Measurements from ENCODE around the gene ATG14.
A peak's percentile ranks its signal among the peaks of the same experiment; 100 is the strongest.

The ATG14 gene

DNA sequence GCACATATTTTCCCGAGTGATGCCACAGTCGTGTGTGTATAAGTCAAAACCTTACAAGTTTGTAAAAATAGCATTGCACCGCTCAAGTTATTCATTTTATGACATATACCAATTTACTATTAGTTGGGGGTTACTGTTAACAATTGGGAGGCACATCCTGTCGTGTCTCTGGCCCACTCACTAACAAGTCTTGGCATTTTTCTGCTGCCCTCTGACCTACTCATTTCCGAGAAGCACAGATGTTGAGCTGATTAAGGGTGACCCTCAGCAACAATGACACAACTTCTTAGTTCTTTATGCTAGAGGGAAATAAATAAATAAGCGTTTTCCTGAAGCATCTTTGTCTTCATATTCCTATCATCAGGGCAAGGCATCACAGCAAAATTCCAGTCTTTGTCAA, 6.8 kb upstream of the ATG14 start:
- no peaks in the 10 kb centered on the region for H3K27me3 ChIP-seq (ENCODE audit: insufficient read depth, poor library complexity, severe bottlenecking)
- no peak for DNase-seq (ENCODE audit: low read depth in 1 of 2, low spot score in 1 of 2)
- H3K4me3 ChIP-seq (replicated peaks; ENCODE audit: insufficient read depth, low read length), result no peak overlapping the region
- no peak overlapping the region for H3K27ac ChIP-seq (replicated peaks)
- no peak for TF ChIP-seq SPI1 (IDR thresholded peaks at IDR 0.05; ENCODE audit: borderline replicate concordance, low read depth)
- TF ChIP-seq, protein P1, sequence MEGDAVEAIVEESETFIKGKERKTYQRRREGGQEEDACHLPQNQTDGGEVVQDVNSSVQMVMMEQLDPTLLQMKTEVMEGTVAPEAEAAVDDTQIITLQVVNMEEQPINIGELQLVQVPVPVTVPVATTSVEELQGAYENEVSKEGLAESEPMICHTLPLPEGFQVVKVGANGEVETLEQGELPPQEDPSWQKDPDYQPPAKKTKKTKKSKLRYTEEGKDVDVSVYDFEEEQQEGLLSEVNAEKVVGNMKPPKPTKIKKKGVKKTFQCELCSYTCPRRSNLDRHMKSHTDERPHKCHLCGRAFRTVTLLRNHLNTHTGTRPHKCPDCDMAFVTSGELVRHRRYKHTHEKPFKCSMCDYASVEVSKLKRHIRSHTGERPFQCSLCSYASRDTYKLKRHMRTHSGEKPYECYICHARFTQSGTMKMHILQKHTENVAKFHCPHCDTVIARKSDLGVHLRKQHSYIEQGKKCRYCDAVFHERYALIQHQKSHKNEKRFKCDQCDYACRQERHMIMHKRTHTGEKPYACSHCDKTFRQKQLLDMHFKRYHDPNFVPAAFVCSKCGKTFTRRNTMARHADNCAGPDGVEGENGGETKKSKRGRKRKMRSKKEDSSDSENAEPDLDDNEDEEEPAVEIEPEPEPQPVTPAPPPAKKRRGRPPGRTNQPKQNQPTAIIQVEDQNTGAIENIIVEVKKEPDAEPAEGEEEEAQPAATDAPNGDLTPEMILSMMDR (IDR thresholded peaks at IDR 0.05; ENCODE audit: insufficient read depth, low read length), result no peak
- TF ChIP-seq GABPA (IDR thresholded peaks at IDR 0.05; ENCODE audit: low read depth), result no peak
- TF ChIP-seq REST (IDR thresholded peaks at IDR 0.05; ENCODE audit: insufficient replicate concordance, low read depth), result no peak
- no peak for TF ChIP-seq POLR2AphosphoS5 (IDR thresholded peaks at IDR 0.05; ENCODE audit: low read depth)

- Histone ChIP-seq H3K4me3 (replicated peaks; ENCODE audit: insufficient read depth, low read length) (no peak overlapping the region), H3K27ac (replicated peaks) (no peak overlapping the region), H3K27me3 (ENCODE audit: insufficient read depth, poor library complexity, severe bottlenecking) (no peaks in the 10 kb centered on the region)
- no peak for DNase-seq (ENCODE audit: low read depth in 1 of 2, low spot score in 1 of 2)
- no peak for TF ChIP-seq GABPA (IDR thresholded peaks at IDR 0.05; ENCODE audit: low read depth)
Observed at GRCh38 chr14:55417955-55418354, 6.3 kb upstream of the ATG14 start.

- DNase-seq (ENCODE audit: low read depth in 1 of 2, low spot score in 1 of 2), result peak in 1 of 2 experiments; percentile 18
- Histone ChIP-seq H3K4me3 (replicated peaks; ENCODE audit: insufficient read depth, low read length) (no peak overlapping the region), H3K27ac (replicated peaks) (no peak overlapping the region)
Observed at GRCh38 chr14:55416866-55417265, 5.2 kb upstream of the ATG14 start.

More at GRCh38 chr14:55416866-55417265, 5.2 kb upstream of the ATG14 start:
- no peaks in the 10 kb centered on the region for H3K27me3 ChIP-seq (ENCODE audit: insufficient read depth, poor library complexity, severe bottlenecking)
- no peak for TF ChIP-seq SPI1 (IDR thresholded peaks at IDR 0.05; ENCODE audit: borderline replicate concordance, low read depth)
- TF ChIP-seq, protein P1 (IDR thresholded peaks at IDR 0.05; ENCODE audit: insufficient read depth, low read length), result peak; percentile 18
- no peak for TF ChIP-seq REST (IDR thresholded peaks at IDR 0.05; ENCODE audit: insufficient replicate concordance, low read depth)
- no peak for TF ChIP-seq GABPA (IDR thresholded peaks at IDR 0.05; ENCODE audit: low read depth)
- TF ChIP-seq POLR2AphosphoS5 (IDR thresholded peaks at IDR 0.05; ENCODE audit: low read depth), result no peak

All from HL-60 (cell line).